Vagina (tissue), 2 donors: ENCODE measurements around the gene CNTN5.

Experiments
- POLR2AphosphoS5 ChIP-seq, 2 donors: sonication (generic); formaldehyde crosslinking; IDR thresholded peaks; one replicate each; pipeline ENCODE4 v1.9.0; 2017; ENCODE audit warnings: antibody characterized with exemption in 2 of 2, mild to moderate bottlenecking in 2 of 2, low read depth in 1 of 2; ENCODE audit not compliant: insufficient read depth in 1 of 2
- TF ChIP-seq, protein P1 (sequence below), 3 experiments: fragments of 450-650 bp in 2 of 3; fragments of 200-600 bp in 1 of 3; sonication (generic) in 1 of 3; IDR thresholded peaks; one replicate each; pipeline ENCODE4 v1.5.1; 2017 to 2019; ENCODE audit warnings: antibody characterized with exemption in 3 of 3, mild to moderate bottlenecking in 2 of 3, moderate library complexity in 2 of 3

DNA sequence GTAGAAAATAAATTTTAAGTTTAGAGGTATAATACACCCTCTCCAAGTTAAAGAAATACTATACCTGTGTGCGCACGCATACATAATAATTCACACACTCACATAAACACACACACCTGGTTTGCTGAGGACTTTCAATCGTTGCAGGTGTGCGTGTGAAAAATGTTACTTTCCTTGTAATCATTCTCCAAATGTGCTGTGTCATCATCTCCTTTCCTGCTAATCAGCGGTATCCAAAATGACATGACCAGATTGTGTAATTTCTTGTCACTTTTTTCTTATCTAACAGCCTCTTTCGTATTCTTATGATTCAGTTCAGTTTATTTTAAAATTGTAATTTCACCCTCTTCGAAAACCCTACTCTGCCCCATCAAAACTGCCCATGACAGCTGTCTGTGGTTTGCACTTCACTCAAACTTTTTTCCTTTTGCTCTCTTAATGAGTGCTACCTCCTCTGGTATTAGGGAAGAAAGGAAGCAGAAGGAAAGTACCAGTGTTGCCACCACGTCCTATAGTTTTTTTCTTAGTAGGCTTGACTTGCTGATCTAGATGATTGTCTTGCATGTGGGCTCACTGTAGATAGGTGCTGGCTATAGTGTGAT lies 651.2 kb downstream of the CNTN5 start:
- TF ChIP-seq, protein P1, sequence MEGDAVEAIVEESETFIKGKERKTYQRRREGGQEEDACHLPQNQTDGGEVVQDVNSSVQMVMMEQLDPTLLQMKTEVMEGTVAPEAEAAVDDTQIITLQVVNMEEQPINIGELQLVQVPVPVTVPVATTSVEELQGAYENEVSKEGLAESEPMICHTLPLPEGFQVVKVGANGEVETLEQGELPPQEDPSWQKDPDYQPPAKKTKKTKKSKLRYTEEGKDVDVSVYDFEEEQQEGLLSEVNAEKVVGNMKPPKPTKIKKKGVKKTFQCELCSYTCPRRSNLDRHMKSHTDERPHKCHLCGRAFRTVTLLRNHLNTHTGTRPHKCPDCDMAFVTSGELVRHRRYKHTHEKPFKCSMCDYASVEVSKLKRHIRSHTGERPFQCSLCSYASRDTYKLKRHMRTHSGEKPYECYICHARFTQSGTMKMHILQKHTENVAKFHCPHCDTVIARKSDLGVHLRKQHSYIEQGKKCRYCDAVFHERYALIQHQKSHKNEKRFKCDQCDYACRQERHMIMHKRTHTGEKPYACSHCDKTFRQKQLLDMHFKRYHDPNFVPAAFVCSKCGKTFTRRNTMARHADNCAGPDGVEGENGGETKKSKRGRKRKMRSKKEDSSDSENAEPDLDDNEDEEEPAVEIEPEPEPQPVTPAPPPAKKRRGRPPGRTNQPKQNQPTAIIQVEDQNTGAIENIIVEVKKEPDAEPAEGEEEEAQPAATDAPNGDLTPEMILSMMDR (IDR thresholded peaks at IDR 0.05): no peak
- no peak for TF ChIP-seq POLR2AphosphoS5 (IDR thresholded peaks at IDR 0.05; ENCODE audit: insufficient read depth in 1 of 2, low read depth in 1 of 2)
